SU-DHL-6 (cell line): ENCODE measurements around the gene HERC4.

Experiments used
- H2AFZ ChIP-seq: fragments of 200-600 bp; sonication (generic); 2 replicates; pipeline ENCODE4 v1.6.1; 2014; ENCODE audit warnings: low read depth, mild to moderate bottlenecking, moderate library complexity, mixed read lengths, antibody characterized with exemption, low read length; ENCODE audit not compliant: severe bottlenecking
- H3F3A ChIP-seq: fragments of 200-600 bp; shearing (Covaris generic); 2 replicates; pipeline ENCODE4 v1.6.0; 2016; ENCODE audit warnings: antibody characterized with exemption, mild to moderate bottlenecking; ENCODE audit not compliant: insufficient read depth
- H3K27ac ChIP-seq: fragments of 200-600 bp; sonication (generic); 2 replicates; pipeline ENCODE4 v1.5.1; 2016; ENCODE audit warnings: low read depth, mild to moderate bottlenecking, low read length, moderate library complexity, mixed read lengths
- H3K27me3 ChIP-seq: fragments of 200-600 bp; sonication (generic), shearing (Covaris generic); 2 replicates; pipeline ENCODE4 v1.6.0; 2014; ENCODE audit warnings: mild to moderate bottlenecking, low read length
- H3K36me3 ChIP-seq: fragments of 200-600 bp; sonication (generic); 2 replicates; pipeline ENCODE4 v1.6.1; 2014; ENCODE audit warnings: mild to moderate bottlenecking, low read length, mixed read lengths
- H3K4me2 ChIP-seq: fragments of 300-600, 200-600 bp; shearing (Covaris generic), sonication (generic); 2 replicates; pipeline ENCODE4 v1.6.0; 2014; ENCODE audit warnings: low read length, low read depth, mild to moderate bottlenecking; ENCODE audit not compliant: poor library complexity, severe bottlenecking
- H3K4me3 ChIP-seq: fragments of 200-600 bp; sonication (generic); 2 replicates; pipeline ENCODE4 v1.5.1; 2014; ENCODE audit warnings: antibody characterized with exemption, low read length, mild to moderate bottlenecking, mixed read lengths; ENCODE audit not compliant: insufficient read depth, poor library complexity, severe bottlenecking
- H3K79me2 ChIP-seq: fragments of 200-600 bp; sonication (generic); 2 replicates; pipeline ENCODE4 v1.6.1; 2014; ENCODE audit warnings: mild to moderate bottlenecking, low read length, moderate library complexity; ENCODE audit not compliant: insufficient read depth
- H3K9ac ChIP-seq: fragments of 200-600 bp; sonication (generic); 2 replicates; pipeline ENCODE4 v1.7.0; 2014; ENCODE audit warnings: mild to moderate bottlenecking, low read length
- H3K9me2 ChIP-seq: fragments of 200-600 bp; sonication (generic); replicated peaks from 2 replicates; pipeline ENCODE4 v1.6.1; 2014; ENCODE audit warnings: low read length; ENCODE audit not compliant: insufficient read depth
- H3K9me3 ChIP-seq: fragments of 200-600 bp; sonication (generic); 2 replicates; pipeline ENCODE4 v1.6.1; 2014; ENCODE audit warnings: low read length, mixed read lengths; ENCODE audit not compliant: insufficient read depth
- H4K20me1 ChIP-seq: fragments of 200-600 bp; sonication (generic); 2 replicates; pipeline ENCODE4 v1.6.1; 2014; ENCODE audit warnings: low read depth, mild to moderate bottlenecking, antibody characterized with exemption, low read length, moderate library complexity, mixed read lengths
- EZH2phosphoT487 ChIP-seq: fragments of 200-600 bp; sonication (generic), shearing (Covaris generic); conservative IDR thresholded peaks from 2 replicates; pipeline ENCODE4 v1.6.1; 2018; ENCODE audit warnings: mild to moderate bottlenecking, antibody characterized with exemption, low read length, moderate library complexity, mixed read lengths
- TF ChIP-seq, protein P1 (sequence below): fragments of 200-600 bp; sonication (generic); IDR thresholded peaks from one replicate; pipeline ENCODE4 v1.5.1; 2017; ENCODE audit warnings: antibody characterized with exemption, mild to moderate bottlenecking, low read length, moderate library complexity; ENCODE audit not compliant: insufficient read depth, poor library complexity, severe bottlenecking

HERC4 gene

DNA sequence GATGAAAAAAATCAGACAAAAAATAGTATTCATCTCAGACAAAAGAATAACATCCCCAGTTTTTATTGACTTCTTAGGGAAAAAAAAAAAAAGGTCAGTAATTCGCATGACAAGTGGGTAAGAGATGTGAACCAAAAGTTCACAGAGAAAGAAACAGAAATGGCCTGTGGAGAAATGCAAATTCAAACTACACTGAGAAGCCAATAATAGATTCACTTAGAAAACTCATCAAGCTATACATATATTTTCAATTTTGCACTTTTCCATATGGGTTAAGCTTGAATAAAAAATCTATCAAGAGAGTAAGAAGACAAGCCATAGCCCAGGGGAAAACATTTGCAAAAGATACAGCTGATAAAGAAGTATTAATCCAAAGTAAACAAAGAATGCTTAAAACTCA lies 28.0 kb downstream of the HERC4 start:
- Histone ChIP-seq H4K20me1 (no peaks in the 10 kb centered on the region), H3K36me3 (peaks cover 4% of the 10 kb centered on the region; the same call in 1 of the 2 replicates), H3K9ac (no peak overlapping the region), H3K79me2 (peaks cover 18% of the 10 kb centered on the region), H3K27ac (no peak overlapping the region), H3K9me3 (no peaks in the 10 kb centered on the region), H2AFZ (no peak overlapping the region), H3K9me2 (no peaks in the 10 kb centered on the region), H3K27me3 (no peaks in the 10 kb centered on the region), H3F3A (peaks cover 4% of the 10 kb centered on the region), H3K4me2 (peak overlapping the region; percentile 23), H3K4me3 (no peak overlapping the region)
- TF ChIP-seq, protein P1, sequence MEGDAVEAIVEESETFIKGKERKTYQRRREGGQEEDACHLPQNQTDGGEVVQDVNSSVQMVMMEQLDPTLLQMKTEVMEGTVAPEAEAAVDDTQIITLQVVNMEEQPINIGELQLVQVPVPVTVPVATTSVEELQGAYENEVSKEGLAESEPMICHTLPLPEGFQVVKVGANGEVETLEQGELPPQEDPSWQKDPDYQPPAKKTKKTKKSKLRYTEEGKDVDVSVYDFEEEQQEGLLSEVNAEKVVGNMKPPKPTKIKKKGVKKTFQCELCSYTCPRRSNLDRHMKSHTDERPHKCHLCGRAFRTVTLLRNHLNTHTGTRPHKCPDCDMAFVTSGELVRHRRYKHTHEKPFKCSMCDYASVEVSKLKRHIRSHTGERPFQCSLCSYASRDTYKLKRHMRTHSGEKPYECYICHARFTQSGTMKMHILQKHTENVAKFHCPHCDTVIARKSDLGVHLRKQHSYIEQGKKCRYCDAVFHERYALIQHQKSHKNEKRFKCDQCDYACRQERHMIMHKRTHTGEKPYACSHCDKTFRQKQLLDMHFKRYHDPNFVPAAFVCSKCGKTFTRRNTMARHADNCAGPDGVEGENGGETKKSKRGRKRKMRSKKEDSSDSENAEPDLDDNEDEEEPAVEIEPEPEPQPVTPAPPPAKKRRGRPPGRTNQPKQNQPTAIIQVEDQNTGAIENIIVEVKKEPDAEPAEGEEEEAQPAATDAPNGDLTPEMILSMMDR: no peak
- no peak for TF ChIP-seq EZH2phosphoT487

DNA sequence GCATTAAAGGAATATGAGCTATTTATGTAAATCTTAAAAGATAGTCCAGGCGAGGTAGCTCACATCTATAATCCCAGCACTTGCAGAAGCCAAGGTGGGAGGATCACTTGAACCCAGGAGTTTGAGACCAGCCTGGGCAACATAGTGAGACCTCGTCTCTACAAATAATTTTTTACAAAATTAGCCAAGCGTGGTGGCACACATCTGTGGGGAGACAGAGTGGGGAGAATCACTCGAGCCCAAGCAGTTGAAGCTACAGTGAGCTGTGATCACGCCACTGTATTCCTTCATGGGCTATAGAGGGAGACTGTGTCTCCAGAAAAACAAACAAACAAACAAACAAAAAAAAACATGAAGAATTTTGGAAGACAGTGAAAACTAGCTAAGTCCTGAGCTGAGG lies 28.4 kb downstream of the HERC4 start:
- Histone ChIP-seq H3K27ac (no peak overlapping the region), H2AFZ (no peak overlapping the region), H3K9ac (no peak overlapping the region), H3K36me3 (peaks cover 4% of the 10 kb centered on the region; the same call in 1 of the 2 replicates), H3K27me3 (no peaks in the 10 kb centered on the region), H3K9me2 (no peaks in the 10 kb centered on the region), H4K20me1 (no peaks in the 10 kb centered on the region), H3K4me3 (no peak overlapping the region), H3K9me3 (no peaks in the 10 kb centered on the region), H3K4me2 (peak overlapping the region; percentile 23), H3F3A (peaks cover 4% of the 10 kb centered on the region), H3K79me2 (peaks cover 18% of the 10 kb centered on the region)
- TF ChIP-seq, protein P1: no peak
- TF ChIP-seq EZH2phosphoT487: no peak

DNA sequence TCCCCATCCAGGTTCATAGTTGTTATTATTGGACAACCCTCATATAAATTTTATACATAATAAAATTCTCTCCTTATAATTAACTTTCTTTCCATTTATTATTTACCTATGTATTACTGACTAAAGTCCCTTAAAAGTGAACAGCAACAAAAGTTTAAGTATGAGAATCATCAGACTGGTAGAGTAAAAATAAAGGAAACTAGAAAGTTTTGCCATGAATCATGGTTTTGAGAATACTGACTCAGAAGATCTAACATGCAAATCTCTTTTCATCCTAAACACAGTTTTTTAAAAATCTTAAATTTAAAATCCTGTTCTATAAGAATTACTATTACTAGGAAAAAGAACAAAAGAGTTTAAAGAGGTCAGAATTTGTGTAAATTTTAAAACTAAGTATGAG lies 32.1 kb downstream of the HERC4 start:
- H3K36me3 ChIP-seq: peaks cover 12% of the 10 kb centered on the region; the same call in 1 of the 2 replicates
- no peaks in the 10 kb centered on the region for H4K20me1 ChIP-seq
- H3K79me2 ChIP-seq: peaks cover 23% of the 10 kb centered on the region
- no peak overlapping the region for H2AFZ ChIP-seq
- peaks cover 9% of the 10 kb centered on the region; the same call in 1 of the 2 replicates for H3F3A ChIP-seq
- no peaks in the 10 kb centered on the region for H3K27me3 ChIP-seq
- TF ChIP-seq, protein P1: no peak
- no peak for TF ChIP-seq EZH2phosphoT487
- no peak overlapping the region for H3K27ac ChIP-seq
- H3K9me3 ChIP-seq: no peaks in the 10 kb centered on the region
- no peak overlapping the region for H3K9ac ChIP-seq
- H3K4me3 ChIP-seq: no peak overlapping the region
- no peak overlapping the region for H3K4me2 ChIP-seq
- no peaks in the 10 kb centered on the region for H3K9me2 ChIP-seq
